Stimulated activated CD8-positive, alpha-beta memory T cell treated with anti-CD3 and anti-CD28 coated beads, Interleukin-4, amount 100 ng/mL, for 48 hours (primary cell): ENCODE measurements around the gene DOCK4.
A peak's percentile ranks its signal among the peaks of the same experiment; 100 is the strongest.

Experiments used
- DNase-seq: peaks from one replicate; pipeline ENCODE4 v3.0.0-alpha.2; 2020

The DOCK4 gene

DNA sequence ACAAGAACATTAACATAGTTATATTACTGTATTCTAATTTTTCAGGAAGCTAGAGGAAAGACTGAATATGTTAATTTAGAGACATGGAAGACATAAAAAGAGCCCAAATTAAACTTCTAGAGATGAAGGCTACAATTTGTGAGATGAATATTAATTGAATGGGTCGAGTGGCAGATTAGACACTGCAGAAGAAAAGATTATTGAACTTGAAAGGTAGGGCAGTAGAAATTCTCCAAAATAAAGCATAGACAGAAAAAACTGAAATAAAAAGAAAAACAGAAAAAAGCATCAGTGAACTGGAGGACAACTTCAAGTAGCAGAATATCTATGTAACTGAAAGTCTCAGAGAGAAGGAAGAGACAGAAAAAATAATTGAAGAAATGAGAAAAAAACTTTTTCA lies 369.6 kb downstream of the DOCK4 start:
- DNase-seq, result no peak

DNA sequence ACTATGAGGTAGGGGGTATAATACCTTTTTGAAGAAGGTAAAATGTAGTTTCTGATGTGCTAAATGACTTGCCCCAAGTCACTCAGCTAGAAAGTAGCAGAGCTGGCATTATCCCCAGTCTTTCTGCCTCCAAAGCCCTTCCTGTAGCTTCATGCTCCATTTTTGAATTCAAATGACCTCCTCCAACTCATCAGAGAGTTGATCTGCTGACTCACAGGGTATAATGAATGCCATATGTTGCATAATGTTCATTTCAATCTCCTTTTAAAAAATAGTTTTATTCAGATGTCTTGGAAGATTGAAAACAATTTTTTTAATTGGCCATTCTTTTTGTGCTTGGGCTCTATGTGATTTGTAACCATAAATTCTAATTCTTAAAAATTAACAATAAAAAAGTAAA lies 371.1 kb downstream of the DOCK4 start:
- no peak for DNase-seq

DNA sequence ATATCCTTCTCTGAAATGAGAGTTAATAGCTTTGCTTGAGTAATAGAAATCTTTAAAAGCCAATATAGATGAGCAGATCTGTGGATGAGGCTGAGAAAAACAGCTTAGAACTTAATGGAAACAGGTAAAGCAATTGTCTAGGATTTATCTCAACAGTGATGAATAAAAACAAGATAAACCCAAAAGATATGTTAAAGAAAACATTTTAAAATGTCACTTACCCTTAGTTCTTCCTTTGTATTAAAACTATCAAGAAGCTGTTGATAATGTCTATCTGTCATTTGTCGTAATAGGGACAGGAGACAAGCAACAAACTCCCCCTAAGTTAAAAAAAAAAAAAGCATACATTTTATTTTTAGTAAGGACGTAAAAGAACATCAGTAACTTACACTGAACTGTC lies 371.8 kb downstream of the DOCK4 start:
- DNase-seq, result no peak

DNA sequence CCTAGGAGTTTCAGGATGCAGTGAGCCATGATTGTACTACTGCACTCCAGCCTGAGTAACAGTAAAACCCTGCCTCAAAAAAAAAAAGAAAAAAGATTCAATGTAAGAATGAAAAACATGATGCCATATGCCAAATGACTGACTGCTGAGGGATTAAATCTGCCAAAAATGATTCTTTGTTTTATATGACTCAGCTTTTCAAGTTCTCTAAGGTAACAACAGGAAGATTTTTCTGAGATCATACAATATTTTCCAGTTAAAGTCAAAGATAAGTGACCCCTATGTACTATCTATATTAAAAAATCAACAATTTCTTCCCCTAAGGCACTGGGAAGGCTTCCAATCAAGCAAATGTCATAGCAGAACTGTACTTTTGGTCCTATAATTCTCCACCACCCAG lies 372.7 kb downstream of the DOCK4 start:
- DNase-seq, result no peak

DNA sequence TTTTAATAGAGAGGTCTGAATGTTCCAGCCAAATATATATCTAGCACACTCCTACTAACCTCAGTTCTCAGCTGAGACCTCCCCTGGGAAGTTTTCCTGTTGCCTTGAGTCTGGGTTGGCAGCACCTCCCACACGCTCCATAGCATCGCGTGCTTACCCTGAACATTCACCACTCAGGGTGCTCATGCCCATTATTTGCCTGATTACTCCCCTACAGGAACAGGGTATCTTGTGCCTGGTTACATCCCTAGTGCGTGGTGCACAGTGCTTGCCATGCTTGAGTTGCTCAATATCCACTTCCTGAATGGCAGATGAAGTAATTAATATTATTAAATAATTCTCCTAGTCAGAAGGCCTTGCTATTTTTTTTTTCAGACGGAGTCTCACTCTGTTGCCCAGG lies 374.0 kb downstream of the DOCK4 start:
- no peak for DNase-seq

DNA sequence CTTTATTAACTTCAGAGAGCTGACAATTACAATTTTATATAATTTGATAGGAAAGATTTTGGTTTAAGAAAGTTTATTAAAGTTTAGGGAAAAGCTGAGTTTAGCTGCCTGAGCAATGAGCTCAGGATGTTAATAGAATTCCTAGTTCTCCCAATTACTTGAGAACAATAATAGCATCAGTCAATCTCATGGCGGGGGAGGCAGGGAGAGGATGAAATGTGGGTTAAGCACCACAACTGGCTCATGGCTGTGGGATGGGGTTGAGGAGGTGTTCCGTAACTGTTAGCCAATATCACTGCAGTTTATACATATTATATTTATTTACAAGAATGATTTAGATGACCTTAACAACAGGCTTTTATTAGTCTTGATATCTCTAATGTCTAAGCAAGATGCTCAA lies 377.0 kb downstream of the DOCK4 start:
- DNase-seq, result no peak

DNA sequence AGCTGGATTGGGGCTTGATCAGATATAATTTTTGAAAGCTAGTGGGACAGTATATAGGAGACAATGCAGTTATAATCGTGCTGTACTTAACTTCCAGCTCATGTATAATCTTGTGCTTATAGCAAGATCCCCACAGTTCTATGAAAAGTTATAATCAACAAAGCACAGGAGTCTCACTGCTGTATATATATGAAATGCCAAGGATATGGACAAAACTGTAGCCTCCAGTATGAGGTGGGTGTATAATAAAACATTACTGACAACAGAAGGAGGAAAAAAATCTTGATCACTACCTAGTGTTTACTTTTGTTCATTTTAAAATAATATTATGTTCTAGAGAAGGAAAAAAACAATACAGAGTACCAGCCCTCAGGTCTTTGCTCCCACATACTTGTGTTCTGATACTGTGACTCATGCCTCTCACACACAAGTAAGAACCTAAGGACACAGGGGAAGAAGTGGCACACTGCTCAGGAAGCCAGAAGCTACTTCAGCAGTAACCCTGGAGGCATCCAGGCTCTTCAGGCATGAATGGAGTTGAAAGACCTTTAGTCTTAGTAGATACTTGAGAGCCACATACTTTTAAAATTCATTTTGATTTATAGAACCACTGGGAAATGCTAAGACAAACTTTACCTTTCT lies 378.2 kb downstream of the DOCK4 start:
- DNase-seq, result no peak

DNA sequence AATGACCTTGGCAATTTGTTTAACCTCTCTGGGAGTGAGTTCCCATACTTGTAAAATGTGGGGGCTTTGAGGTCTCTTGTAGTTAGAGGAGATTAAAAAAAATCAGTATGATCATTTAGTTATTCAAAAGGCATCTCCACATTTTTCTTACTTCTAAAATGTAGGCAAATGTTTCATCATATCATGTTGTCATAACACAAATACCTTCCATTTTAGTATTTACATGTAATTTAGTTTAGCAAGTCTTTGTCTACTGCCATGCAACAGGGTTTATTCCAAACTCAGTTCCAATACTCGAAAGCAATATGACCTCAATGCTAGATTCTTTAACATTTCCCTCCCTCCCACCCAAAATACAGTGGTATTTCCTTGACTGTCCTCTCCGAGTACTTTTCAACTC lies 381.2 kb downstream of the DOCK4 start:
- DNase-seq, result no peak

DNA sequence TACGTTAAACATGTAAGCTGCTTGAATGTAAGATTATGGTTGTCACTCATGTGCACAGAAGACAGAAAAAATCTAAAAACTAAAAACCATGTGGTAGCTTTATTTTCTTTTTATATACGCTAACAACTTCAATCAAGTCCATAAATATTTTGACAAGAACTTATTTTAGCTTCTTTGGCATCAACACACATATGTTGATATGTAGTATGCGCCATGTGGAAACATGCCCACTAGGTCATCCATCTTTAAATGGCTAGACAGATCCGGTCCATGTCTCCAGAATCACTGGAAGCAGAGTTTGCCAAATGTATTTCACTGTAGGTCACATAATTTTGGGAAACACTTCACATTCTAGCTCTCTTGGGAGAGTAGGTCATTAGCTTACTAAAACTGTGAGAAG lies 382.4 kb downstream of the DOCK4 start:
- no peak for DNase-seq

DNA sequence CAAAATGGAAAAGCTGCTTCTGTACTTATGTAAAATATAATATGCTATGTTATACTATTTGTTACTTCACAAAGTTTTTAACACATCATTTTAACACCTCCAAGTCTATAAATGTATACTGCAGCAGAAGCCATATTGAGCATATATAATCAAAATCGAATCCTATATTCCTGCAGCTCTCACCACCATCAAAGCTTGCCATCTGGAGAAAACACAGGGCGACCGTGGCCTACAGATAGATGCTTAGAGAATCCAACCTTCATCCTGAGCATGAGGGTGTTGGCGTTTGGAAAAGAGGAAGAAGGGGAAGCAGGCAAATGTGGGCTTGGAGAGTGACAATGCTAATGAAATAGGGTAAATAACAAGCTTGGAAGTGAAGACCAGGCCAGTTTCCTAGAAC lies 385.2 kb downstream of the DOCK4 start:
- no peak for DNase-seq

DNA sequence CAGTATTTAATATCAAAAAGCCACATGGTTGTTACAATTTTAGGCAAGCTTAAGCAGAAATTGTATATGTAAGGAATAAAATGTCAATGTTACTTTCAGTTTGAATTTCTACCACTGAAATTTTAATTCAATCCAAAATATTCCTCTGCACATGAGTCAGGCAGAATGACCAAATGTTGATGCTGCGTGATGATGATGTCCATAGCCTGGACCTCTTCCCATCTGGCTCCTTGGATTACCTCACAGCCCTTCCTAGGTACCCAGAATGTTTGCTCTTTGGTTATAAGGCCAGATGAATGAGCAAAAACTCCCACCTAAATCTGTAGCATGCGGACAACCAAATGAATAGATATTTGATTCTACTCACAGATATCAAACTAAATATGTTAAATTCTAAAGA lies 385.6 kb downstream of the DOCK4 start:
- DNase-seq, result no peak

DNA sequence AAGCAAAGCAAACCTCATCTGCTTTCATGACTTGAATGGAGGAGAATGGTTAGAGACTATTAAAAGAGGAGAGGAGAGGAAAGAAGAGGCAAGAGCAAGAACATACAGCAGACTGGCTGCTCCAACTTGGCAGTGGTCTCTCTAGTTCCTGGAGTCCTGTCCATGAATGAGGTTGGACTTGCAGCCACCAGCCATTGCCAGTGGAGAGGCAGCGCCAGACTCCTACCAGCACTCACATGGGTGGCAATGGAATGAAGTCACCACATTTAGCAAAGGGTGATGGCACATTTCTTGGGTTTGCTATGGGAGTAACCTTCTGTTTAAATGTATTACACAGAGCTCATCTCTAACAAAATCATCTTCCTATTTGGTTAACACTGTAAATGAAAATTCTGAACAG lies 386.1 kb downstream of the DOCK4 start:
- DNase-seq, result no peak

DNA sequence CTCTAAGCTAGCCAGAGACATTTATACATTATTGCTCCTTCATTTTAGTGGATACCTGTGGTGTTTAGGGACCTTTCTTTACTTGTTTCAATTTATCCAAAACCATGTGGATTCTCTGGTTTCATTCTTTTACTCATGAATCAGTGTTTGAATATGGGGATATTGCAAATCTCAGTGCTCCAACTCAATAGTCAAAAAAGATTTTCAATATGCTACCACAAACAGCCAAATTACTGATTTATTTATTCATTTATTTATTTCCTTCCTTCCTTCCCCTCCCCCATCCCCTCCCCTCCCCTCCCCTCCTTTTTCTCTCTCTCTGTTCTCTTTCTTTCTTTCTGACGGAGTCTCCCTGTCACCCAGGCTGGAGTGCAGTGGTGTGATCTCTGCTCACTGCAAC lies 390.8 kb downstream of the DOCK4 start:
- no peak for DNase-seq

DNA sequence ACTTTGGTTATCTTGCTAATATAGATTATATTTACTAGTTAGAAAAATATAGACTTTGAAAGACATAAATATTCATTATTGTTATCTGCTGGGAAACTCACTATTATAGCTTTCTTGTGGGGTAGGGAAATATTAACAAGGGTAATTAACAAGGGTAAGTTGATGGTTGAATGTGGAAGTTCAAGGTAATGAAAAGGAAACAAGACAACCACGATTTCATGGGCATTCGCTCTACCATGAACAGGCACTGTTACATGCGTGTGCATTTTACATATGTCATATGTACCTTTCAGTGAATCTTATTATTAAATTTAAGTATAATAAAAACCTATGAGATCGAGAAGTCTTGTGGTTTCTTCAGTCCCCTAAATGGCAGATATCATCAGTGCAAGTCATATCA lies 392.9 kb downstream of the DOCK4 start:
- no peak for DNase-seq

DNA sequence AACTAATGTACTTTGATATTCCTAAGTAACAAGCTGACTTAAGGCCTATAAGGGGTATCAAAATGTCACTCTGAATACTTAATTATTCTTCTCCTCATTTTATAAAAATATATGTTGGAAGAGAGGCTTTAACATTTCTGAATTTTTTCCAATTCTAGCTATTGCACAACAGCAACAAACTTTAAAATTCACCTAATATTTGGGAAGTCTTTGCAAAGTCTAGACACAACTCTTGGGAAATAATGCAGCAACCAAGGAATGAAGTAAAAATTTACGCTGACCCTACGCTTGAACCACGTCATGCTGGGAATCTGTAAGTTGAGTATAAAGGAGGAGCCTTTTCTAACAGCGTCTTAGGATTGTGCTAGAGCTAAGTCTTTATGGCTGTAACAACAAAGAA lies 400.0 kb downstream of the DOCK4 start:
- DNase-seq, result no peak

DNA sequence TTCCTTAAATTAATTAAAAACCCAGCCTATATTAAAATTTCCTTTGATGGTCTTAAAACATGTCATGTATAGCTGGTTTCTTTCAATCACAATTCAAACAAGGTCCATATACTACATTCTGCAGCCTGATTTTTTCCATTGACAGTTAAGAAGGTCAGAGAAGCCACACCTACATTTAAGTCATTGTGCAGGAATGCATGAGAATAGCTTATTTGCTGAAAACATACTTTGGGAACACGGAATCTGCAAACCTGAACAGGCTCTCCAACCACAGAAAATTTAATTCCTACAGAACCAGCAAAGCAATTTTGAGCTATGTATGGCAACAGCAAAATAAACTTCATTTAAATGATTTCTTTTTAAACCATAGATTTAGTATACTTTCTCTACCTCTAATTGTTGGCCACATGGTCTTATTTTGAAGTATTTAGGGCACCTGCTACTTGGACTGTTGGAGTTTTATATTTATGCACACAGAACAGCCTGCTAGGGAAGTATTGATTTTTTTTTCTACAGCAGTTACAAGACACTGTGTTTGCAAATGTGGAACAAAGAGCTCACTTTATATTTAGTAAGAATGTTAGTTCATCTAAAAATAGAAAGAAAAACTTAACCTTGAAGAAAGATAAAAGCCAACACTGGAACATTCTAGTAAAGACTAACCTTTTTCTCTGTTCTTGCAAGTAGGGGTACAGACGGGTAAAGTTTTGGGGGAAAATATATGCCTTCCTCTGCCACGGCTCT lies 403.0 kb downstream of the DOCK4 start:
- DNase-seq, result no peak

DNA sequence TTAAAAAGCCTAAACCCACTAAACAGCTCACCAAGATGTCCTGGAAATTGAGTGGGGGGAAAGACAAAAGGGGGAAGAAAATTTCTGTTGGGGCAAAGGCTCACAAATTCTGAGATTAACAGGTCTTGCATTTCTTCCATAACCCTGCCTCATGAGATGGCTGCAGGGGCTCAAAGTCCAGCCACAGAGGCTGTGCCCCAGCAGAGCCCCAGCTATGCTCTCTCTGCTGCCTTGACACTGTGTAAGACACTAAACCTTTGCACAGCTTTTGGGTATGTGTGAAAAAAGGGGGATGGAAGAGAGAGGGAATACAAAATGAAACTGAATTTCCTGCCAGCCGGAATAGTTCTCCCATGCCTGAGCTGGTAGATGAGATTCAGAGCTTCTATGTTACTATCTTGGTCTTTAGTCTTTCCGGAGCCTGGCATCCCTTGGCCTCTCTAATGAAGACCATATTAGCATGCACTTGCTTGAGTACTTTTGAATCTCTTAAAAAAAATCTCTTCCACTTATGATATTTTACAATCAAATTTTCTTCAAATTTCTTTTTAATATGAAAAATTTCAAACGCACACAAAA lies 403.9 kb downstream of the DOCK4 start:
- DNase-seq, result no peak

DNA sequence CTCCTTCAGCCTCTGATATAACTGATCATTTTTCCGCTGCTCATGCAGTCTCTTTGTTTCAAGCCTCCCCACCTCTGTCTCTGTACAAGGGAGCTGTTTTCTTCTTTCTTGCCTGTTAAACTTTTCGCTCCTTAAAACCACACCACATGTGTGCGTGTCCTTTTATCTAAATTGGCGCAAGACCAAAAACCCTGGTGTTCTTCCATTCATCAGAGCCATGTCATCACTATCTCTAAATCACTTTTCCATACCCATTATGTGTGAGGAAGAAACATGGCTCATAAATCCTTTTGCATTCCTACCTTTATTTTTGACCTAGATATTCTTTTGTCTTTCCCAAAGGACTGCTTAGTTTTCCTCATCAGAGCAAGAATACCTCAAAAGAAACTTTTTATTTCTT lies 404.9 kb downstream of the DOCK4 start:
- no peak for DNase-seq

DNA sequence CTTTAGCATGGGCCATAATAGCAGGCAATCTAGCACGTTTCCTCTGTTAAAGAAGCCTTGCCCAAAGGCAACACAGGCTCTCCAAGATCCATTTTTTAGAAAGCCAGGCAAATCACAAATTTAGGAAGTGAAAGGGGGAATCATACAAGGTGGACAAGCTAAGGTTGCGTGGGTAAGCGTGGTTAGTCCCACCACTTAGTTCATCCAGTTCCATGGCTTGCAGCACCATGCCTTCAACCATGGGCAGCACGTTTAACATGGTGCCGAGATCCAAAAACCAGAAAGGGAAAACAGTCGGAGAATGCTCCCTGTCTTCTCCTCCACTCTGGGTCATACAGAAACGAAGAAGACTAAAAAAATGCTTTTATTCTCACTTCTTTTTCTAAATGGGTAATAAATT lies 409.5 kb downstream of the DOCK4 start:
- DNase-seq, result peak; percentile 36

DNA sequence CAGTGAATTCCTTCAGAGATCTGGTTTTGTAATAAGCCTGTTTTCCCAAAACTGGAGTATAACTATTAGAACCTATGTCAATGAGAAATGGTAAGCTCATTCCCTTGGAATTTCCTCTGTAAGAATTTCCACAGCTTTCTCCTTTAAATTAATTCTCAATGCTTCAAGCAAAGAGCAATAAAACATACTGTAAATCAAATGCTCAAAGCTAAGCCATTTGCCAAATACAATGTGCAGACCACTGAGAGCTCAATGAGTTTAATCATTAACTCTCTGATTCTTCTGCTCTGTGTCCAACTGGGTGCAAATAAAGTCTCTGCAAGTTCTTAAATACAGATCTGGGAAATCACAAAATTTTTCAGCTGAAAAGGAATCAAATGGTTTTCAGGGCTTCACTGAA lies 416.3 kb downstream of the DOCK4 start:
- DNase-seq, result no peak

DNA sequence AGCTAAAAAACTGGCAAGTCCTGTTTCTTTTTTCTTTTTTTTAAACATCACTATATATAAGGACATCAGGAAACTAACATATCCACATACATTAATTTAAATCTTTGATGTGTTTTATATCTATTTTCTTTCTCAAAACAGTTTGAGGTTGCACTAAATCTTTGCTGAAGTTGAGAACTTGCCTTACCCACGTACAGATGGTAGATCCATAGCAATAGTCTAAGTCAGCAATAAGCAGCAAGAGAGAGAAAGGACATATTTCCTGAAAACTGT lies 417.2 kb downstream of the DOCK4 start:
- no peak for DNase-seq

DNA sequence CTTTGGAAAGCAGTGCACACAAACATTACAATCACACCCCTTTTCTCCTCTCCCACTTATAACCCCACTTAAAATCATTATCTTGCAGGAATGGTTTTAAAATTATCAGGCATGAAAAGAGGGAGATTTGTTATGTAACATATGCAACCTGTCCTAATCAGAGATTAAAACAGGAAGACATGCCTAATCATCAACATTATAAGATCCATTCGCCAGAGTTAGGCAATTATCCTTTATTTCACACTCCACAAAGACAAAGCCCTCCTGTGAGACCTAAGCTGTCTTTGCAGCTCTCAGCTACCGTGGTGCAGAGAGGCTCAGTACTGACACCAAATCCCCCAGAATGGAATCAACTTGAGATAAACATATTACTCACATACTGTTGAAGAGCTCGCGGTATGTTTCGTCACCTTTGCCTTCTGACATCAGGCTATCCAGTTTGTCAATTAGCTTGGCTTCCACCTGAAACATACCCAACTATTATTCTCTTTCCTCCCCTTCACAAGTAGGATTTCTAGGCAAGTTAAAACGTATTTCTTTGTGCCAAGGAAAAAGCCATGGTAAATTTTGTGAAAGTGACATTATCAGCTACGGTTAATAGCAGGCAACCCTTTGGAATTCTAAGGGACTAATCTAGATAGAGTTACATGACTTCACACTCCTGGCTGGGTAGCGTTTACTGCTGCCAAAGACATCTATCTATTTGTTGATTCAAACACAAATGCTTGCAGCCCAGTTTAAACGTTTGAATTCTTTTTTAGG lies 417.7 kb downstream of the DOCK4 start:
- no peak for DNase-seq

DNA sequence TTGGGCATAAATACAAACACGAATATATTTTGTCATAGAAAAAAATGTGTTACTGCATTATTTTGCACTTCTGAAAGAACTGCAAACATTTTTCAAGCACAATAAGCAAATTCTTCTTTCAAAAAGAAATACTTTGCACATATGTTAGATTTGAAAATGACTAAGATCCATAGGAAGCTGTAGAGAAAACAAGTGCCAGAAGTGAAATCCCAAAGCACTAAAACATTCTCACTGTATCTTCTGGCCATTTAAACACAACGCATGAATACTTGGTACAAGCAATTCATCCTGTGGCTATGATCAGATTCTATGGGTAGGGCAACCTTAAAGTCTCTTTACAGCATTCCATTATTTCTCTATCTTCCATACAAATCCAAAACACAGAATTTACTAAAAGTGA lies 418.5 kb downstream of the DOCK4 start:
- DNase-seq, result no peak

DNA sequence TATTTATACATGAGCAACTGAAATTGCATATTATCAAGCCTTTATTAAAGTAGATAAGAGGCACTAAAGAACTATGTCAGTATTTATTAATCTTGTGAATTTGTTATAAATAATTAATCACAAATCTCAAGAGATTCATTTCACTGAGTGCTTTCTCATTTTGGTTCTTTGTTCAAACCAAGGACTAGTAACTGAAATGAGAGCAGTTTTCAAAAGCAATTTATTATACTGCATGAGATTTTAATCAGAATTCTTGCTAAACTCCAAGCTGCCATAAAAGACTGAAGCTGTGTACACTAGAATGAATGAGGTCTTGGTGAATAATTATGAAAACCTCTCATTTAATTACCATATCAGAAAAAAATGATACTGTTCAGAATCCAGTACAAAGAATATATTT lies 419.1 kb downstream of the DOCK4 start:
- DNase-seq, result no peak
